ENCODE results near the gene PTRHD1.

DNA sequence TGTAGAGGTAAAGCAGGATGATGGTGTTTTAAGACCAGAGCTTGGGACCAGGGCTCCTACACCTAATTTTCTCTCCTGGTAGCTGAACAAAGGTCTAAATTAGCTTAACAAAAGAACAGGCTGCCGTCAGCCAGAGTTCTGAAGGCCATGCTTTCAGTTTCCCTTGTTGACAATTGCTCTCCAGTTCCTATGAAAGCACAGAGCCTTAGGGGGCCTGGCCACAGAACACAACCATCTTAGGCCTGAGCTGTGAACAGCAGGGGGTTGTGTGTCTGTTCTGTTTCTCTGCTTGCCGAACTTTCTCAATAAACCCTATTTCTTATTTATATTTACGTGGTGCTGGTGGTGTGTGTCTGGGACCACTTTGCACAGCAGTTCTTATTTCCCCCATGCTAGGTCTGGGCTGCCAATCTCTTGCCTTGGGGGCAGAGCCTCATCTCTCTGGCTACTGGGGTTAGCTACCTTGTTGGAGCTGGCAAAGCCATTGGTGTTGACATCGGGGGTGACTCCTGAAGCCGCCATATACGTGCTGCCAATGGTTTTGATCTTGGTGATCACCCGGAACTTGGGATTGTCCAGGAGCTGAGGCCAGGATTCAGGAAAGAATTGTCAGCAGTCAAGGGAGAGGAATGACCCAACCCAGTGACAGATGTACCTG is 29.0 kb upstream of the PTRHD1 start:
- TF ChIP-seq, protein P1, sequence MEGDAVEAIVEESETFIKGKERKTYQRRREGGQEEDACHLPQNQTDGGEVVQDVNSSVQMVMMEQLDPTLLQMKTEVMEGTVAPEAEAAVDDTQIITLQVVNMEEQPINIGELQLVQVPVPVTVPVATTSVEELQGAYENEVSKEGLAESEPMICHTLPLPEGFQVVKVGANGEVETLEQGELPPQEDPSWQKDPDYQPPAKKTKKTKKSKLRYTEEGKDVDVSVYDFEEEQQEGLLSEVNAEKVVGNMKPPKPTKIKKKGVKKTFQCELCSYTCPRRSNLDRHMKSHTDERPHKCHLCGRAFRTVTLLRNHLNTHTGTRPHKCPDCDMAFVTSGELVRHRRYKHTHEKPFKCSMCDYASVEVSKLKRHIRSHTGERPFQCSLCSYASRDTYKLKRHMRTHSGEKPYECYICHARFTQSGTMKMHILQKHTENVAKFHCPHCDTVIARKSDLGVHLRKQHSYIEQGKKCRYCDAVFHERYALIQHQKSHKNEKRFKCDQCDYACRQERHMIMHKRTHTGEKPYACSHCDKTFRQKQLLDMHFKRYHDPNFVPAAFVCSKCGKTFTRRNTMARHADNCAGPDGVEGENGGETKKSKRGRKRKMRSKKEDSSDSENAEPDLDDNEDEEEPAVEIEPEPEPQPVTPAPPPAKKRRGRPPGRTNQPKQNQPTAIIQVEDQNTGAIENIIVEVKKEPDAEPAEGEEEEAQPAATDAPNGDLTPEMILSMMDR (IDR thresholded peaks at IDR 0.05), result no peak
- TF ChIP-seq POLR2A (IDR thresholded peaks at IDR 0.05), result no peak
